ENCODE data around the gene PPP1R12B.
"Not testable (repeated sequence)": the region's sequence is repeated elsewhere in the genome, so short reads cannot be mapped to it uniquely, and the experiment has no call there.

The PPP1R12B gene

GRCh38 chr1:202614363-202615207 lies 266.1 kb downstream of the PPP1R12B start:
- DNase-seq (ENCODE audit: low spot score), result not testable (repeated sequence)

- not testable (repeated sequence) for DNase-seq (ENCODE audit: low spot score)
Measured at GRCh38 chr1:202615208-202615500, 266.7 kb downstream of the PPP1R12B start.

- no peak for DNase-seq (ENCODE audit: low spot score)
Measured at GRCh38 chr1:202615501-202616354, 267.2 kb downstream of the PPP1R12B start.

- DNase-seq (ENCODE audit: low spot score), result no peak
Measured at GRCh38 chr1:202616355-202616915, 267.9 kb downstream of the PPP1R12B start.

GRCh38 chr1:202619012-202619411 lies 270.5 kb downstream of the PPP1R12B start:
- not testable (repeated sequence) for DNase-seq (ENCODE audit: low spot score)

GRCh38 chr1:202619505-202619904 lies 271.0 kb downstream of the PPP1R12B start:
- no peak for DNase-seq (ENCODE audit: low spot score)

DNA sequence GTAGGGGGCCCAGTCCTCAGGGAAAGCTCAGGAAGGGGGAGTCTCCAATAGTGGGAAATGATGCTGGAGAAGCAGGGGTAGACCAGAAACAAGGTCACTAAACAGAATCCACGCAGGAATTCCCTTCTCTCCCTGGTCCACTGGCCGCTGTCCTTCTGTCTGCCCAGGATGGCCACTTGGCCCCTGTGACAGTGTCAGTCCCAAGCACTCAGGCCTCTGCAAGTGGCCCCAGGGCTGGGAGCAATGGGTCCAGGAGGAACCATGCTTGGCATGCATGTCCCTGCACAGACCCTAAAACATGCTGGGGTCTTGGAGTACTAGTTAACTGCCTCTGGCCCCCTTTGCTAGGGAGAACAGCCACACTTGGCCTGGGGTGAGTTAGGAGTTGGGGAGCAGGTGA lies 271.5 kb downstream of the PPP1R12B start:
- DNase-seq (ENCODE audit: low spot score), result not testable (repeated sequence)

DNA sequence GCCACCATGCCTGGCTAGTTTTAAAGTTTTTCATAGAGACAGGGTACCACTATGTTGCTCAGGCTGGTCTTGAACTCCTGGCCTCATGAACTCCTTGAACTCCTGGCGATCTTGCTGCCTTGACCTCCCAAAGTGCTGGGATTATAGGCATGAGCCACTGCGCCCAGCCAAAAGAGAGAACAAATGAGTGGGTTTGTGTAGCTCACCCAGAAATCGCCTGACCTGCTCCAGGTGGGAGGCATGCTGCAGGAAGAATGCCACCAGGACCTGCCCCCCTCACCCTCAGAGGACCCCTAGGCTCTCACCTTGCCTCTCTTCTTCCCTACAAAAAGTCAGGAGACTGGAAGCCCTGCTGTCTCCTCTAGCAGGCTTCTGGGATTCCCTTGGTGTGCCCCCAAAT lies 272.9 kb downstream of the PPP1R12B start:
- DNase-seq (ENCODE audit: low spot score), result no peak

DNA sequence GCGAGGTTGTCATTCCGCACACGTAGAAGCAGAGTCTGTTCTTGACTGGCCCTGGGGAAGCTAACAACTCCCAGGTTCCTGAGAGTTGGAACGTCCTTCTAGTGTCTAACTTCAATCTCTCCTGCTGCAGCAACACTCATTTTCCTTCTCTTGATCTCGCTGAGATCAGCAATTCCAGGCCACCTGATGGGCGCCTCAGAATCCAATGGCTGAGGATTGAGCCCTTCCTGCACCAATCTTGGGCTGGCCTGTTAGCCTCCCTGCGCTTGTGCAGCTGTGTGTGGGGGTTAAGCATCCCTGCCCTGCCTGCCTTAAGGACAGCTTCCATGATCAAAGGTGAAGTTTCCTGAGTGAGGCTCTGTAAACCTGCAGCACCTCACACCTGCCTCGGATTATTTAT lies 273.9 kb downstream of the PPP1R12B start:
- no peak for DNase-seq (ENCODE audit: low spot score)

DNA sequence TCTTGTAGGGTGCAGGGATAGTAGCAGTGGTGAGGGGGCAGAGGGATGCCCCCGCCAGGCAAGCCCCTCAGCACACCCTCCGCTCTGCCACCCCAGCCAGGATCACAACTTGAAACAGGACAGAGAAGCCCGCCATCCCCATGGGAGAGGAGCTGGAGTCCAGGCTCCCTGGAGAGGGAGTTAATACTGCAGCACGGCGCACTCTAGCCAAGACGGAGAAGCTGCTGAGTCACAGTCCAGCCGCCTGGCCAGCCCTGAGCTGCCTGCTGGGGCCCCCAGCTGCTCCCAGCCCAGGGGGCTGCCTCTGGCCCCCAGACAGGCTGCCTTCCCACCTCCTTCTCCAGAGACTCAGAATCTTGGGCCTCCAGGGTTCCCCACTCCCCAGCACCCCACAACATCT lies 274.6 kb downstream of the PPP1R12B start:
- DNase-seq (ENCODE audit: low spot score), result peak; percentile 62

DNA sequence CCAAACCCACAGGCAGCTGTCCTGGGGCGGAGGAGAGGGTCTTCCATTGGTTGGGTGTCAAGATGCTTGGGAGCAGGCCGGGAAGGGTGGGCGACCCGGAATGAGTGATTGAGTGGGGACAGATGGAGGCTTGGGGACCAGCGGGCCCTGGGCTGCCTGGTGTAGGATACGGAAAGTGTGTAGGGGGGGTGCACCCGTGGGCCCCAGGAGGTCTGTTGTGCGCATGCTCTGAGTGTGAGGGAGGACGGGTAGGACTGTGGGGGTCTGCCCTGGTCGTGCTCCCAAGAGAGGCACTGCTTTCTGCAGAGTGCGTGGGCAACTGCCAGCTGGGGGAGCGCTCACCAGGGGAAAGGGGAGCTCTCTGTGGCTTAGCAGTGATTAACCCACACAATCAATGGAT lies 275.0 kb downstream of the PPP1R12B start:
- not testable (repeated sequence) for DNase-seq (ENCODE audit: low spot score)

DNA sequence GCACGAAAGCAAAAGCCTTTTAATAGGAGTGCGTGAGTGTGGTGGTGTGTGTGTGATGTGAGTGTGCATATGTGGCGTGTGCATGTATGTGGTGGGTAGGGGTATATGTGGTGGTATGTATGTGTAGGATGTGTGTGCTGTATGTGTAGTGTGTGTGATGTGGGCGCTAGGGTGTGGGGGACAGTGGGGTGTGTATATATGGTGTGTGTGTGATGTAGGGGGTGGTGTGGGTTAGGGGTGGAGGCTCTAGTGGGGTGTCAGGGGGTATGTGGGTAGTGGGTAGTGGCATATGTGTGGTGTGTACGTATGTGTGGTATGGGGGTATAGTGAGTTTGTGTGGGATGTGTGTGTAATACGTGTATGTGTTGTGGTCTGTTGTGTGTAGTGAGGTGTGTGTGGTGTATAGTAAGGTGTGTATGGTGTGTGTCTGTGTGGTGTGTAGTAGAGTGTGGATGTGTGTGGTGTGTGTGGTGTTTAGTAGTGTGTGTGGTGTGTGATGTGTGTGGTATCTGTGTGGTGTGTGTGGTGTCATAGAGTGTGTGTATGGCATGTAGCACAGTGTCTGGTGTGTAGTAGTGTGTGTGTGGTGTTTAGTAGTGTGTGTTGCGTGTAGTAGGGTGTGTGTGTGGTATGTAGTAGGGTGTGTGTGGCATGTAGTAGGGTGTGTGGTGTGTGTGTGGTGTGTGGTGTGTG lies 275.7 kb downstream of the PPP1R12B start:
- no peak for DNase-seq (ENCODE audit: low spot score)

- DNase-seq (ENCODE audit: low spot score), result no peak
Measured at GRCh38 chr1:202624781-202625108, 276.2 kb downstream of the PPP1R12B start.

GRCh38 chr1:202625416-202626360 lies 277.2 kb downstream of the PPP1R12B start:
- DNase-seq (ENCODE audit: low spot score), result peak; percentile 92

GRCh38 chr1:202627036-202627435 lies 278.5 kb downstream of the PPP1R12B start:
- DNase-seq (ENCODE audit: low spot score), result not testable (repeated sequence)

- DNase-seq (ENCODE audit: low spot score), result no peak
Measured at GRCh38 chr1:202627841-202628565, 279.5 kb downstream of the PPP1R12B start.

GRCh38 chr1:202628646-202629215 lies 280.2 kb downstream of the PPP1R12B start:
- no peak for DNase-seq (ENCODE audit: low spot score)

DNA sequence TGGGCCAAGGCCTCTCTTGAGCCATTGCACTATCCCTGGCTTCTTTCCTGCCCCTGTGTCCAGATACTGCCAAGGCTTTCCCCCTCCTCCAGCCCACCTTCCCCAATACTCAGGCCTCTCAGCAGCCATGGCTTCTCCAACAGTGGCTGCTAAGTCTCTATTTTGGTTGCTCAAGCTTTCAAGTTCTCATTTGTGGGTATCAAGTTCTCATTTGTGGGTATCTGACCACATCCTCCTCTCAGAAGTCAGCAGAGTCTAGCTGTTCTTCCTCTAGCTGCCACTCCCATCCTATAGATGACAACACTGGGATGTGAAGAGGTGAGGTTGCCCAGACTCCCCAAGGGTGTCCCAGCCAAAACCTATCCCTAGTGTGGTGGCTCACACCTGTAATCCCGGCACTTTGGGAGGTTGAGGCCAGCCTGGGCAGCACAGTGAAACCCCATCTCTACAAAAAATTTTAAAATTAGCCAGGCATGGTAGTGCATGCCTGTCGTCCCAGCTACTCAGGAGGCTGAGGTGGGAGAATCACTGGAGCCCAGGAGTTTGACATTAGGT lies 280.8 kb downstream of the PPP1R12B start:
- not testable (repeated sequence) for DNase-seq (ENCODE audit: low spot score)

DNA sequence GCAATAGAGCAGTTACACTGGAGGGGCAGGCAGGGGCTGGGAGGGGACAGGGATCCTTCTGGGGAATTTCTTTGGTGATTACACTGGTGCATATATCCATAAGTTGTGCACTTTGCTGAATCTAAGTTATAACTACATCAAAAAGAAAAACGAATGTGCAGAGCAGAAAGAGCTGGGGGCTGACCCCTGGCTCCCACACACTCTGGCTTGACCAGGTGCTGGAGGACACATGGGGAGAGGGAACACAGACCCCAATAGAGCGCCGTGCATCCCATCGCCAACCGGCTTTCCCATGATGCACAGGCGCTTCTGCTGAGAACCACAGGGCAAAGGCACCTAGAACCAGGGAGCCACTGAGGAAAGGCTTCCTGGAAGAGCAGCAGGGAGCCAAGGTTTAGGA lies 281.6 kb downstream of the PPP1R12B start:
- not testable (repeated sequence) for DNase-seq (ENCODE audit: low spot score)

GRCh38 chr1:202630541-202630940 lies 282.0 kb downstream of the PPP1R12B start:
- DNase-seq (ENCODE audit: low spot score), result no peak
